Heart left ventricle (tissue), 16 donors: ENCODE measurements around the gene CDY1B. TPM values are rescaled to one million over a fixed set of nuclear protein-coding genes. Genes with fewer than 3 reads are reported as not detected.
"Not testable (repeated sequence)": the region's sequence is repeated elsewhere in the genome, so short reads cannot be mapped to it uniquely, and the experiment has no call there.

Experiments used
- ATAC-seq, 4 donors: fragments of 200-7000 bp; cut with Tn5 transposase; one replicate each; pipeline ENCODE4 v1.9.1; 2020 to 2022; ENCODE audit warnings: moderate library complexity in 4 of 4, mild to moderate bottlenecking in 3 of 4, moderate number of reproducible peaks in 1 of 4
- DNase-seq, 5 donors: peaks; one replicate each; pipeline ENCODE4 v3.0.0-alpha.2; 2020
- H3K27ac ChIP-seq, 12 donors: fragments of 200-600 bp; sonication (generic) in 4 of 12; one replicate each; pipeline versions ENCODE4 v1.5.0 to v1.8.0; 2016 to 2022; ENCODE audit warnings: mild to moderate bottlenecking in 2 of 12
- H3K27me3 ChIP-seq, 9 donors: fragments of 200-600 bp; sonication (generic) in 2 of 9; one replicate each; pipeline versions ENCODE4 v1.5.1 to v1.8.0; 2016 to 2022; ENCODE audit warnings: mild to moderate bottlenecking in 3 of 9
- H3K36me3 ChIP-seq, 9 donors: fragments of 200-600 bp; sonication (generic) in 2 of 9; one replicate each; pipeline versions ENCODE4 v1.5.0 to v1.8.0; 2018 to 2022; ENCODE audit warnings: mild to moderate bottlenecking in 2 of 9
- H3K4me1 ChIP-seq, 12 donors: fragments of 200-600 bp; sonication (generic) in 4 of 12; one replicate each; pipeline versions ENCODE4 v1.5.0 to v1.8.0; 2016 to 2022; ENCODE audit warnings: mild to moderate bottlenecking in 3 of 12
- H3K4me3 ChIP-seq, 12 donors: fragments of 200-600 bp; sonication (generic) in 4 of 12; one replicate each; pipeline versions ENCODE4 v1.5.0 to v1.8.0; 2017 to 2022; ENCODE audit warnings: mild to moderate bottlenecking in 9 of 12, moderate library complexity in 4 of 12
- H3K9me3 ChIP-seq, 12 donors: fragments of 200-600 bp; sonication (generic) in 4 of 12; one replicate each; pipeline versions ENCODE4 v1.5.0 to v1.8.0; 2016 to 2022; ENCODE audit warnings: mild to moderate bottlenecking in 1 of 12
- WGBS, 4 donors: extraction: QIAGEN DNeasy Blood & Tissue Kit in 2 of 4; methylation state at CpG; one replicate each; pipeline versions ENCODE4 v1.1.5 to v1.1.7; 2013 to 2018; 5-methylcytosine and 5-hydroxymethylcytosine counted together
- intact Hi-C, 10 donors: fragments of 100-400 bp; cut with DNase I; formaldehyde crosslinking; loops; one replicate each; pipeline versions ENCODE4 v1.11.1 to v1.14.2; 2022
- long read RNA-seq, 3 donors: library from polyadenylated mRNA; unstranded; transcript quantifications; one replicate each; pipeline ENCODE4 v2.0.0, GENCODE V29; 2020 to 2021
- polyA plus RNA-seq, 2 donors: library from polyadenylated mRNA; stranded (reverse); fragments of 200-250 nt; gene quantifications; one replicate each; pipeline ENCODE4 v1.2.3, GENCODE V29; 2013
- total RNA-seq, 9 donors: library from RNA; depleted of rRNA in 2 of 9; stranded (reverse); fragments of >200 nt in 2 of 9; fragmentation: NEBNext Ultra II Directional in 3 of 9; extraction: Animal tissue kit (Norgen Biotek cat#: 25700) in 3 of 9; gene quantifications; one replicate each; pipeline versions ENCODE4 v1.1.0 to v1.2.4, GENCODE V29; 2016 to 2023
- donor health status: ischemic (EF 13 %, LVEDD 7.1; RV severe dilation, severe dysfunction).
- donor health status: healthy with polysubstance abuse.
- donor health status: DM: no; HTN: yes; CAD: no.
- donor health status: DM: no; HTN: no; CAD: no.
- donor health status: ischemic (EF 25% LVEDD 6.9; RV normal size, moderate dysfunction).
- donor health status: ischemic (EF 25% LVEDD 5.7; RV mildly dilated, moderate dysfunction).
- donor health status: healthy.
- donor health status: DM: yes; HTN: yes; CAD: no.
- donor health status: ischemic (EF 35%, LVEDD 5.7; RV mildly dilated, moderate dysfunction).
- donor health status: nonischemic (EF 11% LVEDD 7.7; RV severe dilation, severe dysfunction).
- donor health status: DM: yes; HTN: yes; CAD: no.
- donor health status: PGD.
- donor health status: ischemic (EF 29% LVEDD 5.4; RV normal size, mild dysfunction).
- donor health status: nonischemic (EF 23%, LVEDD 6.1; RV moderate dilation, normal function).

The CDY1B gene
- total RNA-seq (not detected), polyA plus RNA-seq (not detected)
- long read RNA-seq, donor 1, result 0 reads
- long read RNA-seq, donor 2, result 0 reads
- long read RNA-seq, donor 3, result 0 reads

- H3K4me1 ChIP-seq, H3K36me3 ChIP-seq, H3K4me3 ChIP-seq, H3K27me3 ChIP-seq, H3K27ac ChIP-seq, DNase-seq, intact Hi-C loops, ATAC-seq, H3K9me3 ChIP-seq: not testable (repeated sequence)
- WGBS, 4 donors, result no CpG with 5 or more reads among the region's 2 CpGs
These were observed at the start of gene CDY1B for GRCh38 chrY:24047919-24048318. TSS of gene CDY1B (minus strand) at chrY:24048019. CDS start at chrY:24047688, 331 bp downstream.

GRCh38 chrY:24049525-24049924 is 1.7 kb upstream of the CDY1B start:
- intact Hi-C loops, H3K27ac ChIP-seq, H3K36me3 ChIP-seq, H3K9me3 ChIP-seq, DNase-seq, H3K4me3 ChIP-seq, H3K4me1 ChIP-seq, H3K27me3 ChIP-seq: not testable (repeated sequence)
- ATAC-seq, result peak in 1 of 4 donors; percentile 20

GRCh38 chrY:24043209-24043608 is 4.6 kb downstream of the CDY1B start:
- DNase-seq, result not testable (repeated sequence)

GRCh38 chrY:24039008-24039718 is 8.7 kb downstream of the CDY1B start:
- H3K27me3 ChIP-seq, H3K9me3 ChIP-seq, DNase-seq, intact Hi-C loops, H3K4me3 ChIP-seq, H3K36me3 ChIP-seq, H3K4me1 ChIP-seq, ATAC-seq, H3K27ac ChIP-seq: not testable (repeated sequence)
- WGBS, 4 donors, result no CpG with 5 or more reads among the region's 4 CpGs

More at GRCh38 chrY:24043209-24043608, 4.6 kb downstream of the CDY1B start:
- H3K27ac ChIP-seq, H3K27me3 ChIP-seq, H3K9me3 ChIP-seq, H3K4me1 ChIP-seq, intact Hi-C loops, H3K36me3 ChIP-seq, ATAC-seq, H3K4me3 ChIP-seq: not testable (repeated sequence)
- WGBS, 4 donors, result no CpG with 5 or more reads among the region's 3 CpGs

GRCh38 chrY:24026212-24027103 is 21.4 kb downstream of the CDY1B start:
- H3K9me3 ChIP-seq, ATAC-seq, H3K27me3 ChIP-seq, H3K4me1 ChIP-seq, DNase-seq, H3K4me3 ChIP-seq, intact Hi-C loops, H3K27ac ChIP-seq, H3K36me3 ChIP-seq: not testable (repeated sequence)
- no CpG with 5 or more reads among the region's 9 CpGs for WGBS, 4 donors
